ENCODE results near the gene NSUN2. TPM values are rescaled to one million over a fixed set of nuclear protein-coding genes. Genes with fewer than 3 reads are reported as not detected.
A peak's percentile ranks its signal among the peaks of the same experiment; 100 is the strongest.

Gene NSUN2
- total and polyA plus RNA-seq, 2 experiments from 2014 or later = 65.4 to 112 TPM

- ATAC-seq (no peak), DNase-seq (ENCODE audit: low spot score) (no peak)
- peaks cover 2% of the 10 kb centered on the region for H3K27me3 Mint-ChIP-seq (ENCODE audit: insufficient read depth, low read depth, poor library complexity)
- H3K27me3 ChIP-seq (ENCODE audit: insufficient read depth) = no peaks in the 10 kb centered on the region
- peaks cover 16% of the 10 kb centered on the region; the same call in 1 of the 2 replicates for H3K36me3 ChIP-seq (ENCODE audit: insufficient read depth)
- peaks cover 40% of the 10 kb centered on the region for H3K36me3 Mint-ChIP-seq (ENCODE audit: low read depth)
- H3F3A ChIP-seq (replicated peaks; ENCODE audit: low read depth) = no peaks in the 10 kb centered on the region
- H3K27ac ChIP-seq (ENCODE audit: low read depth) = no peak overlapping the region
- peaks cover 4% of the 10 kb centered on the region; the same call in 2 of the 3 replicates for H3K4me1 Mint-ChIP-seq
- no peaks in the 10 kb centered on the region for H3K9me3 Mint-ChIP-seq
- H3K4me3 ChIP-seq = no peak overlapping the region
- H3K4me3 Mint-ChIP-seq = no peak overlapping the region
- no peaks in the 10 kb centered on the region for H3K9me2 ChIP-seq (ENCODE audit: insufficient read depth)
- no peak for TF ChIP-seq ZNF114 (CRISPR knock-in tag; IDR thresholded peaks at IDR 0.05)
- TF ChIP-seq EZH2phosphoT487 (IDR thresholded peaks at IDR 0.05; ENCODE audit: unreplicated experiment) = no peak
- TF ChIP-seq EZH2 (IDR thresholded peaks at IDR 0.05; ENCODE audit: low read depth, unreplicated experiment) = no peak
- no peak for TF ChIP-seq ETS1 (IDR thresholded peaks at IDR 0.05)
- no peak for TF ChIP-seq ZNF331 (CRISPR knock-in tag; IDR thresholded peaks at IDR 0.05; ENCODE audit: low read depth)
- TF ChIP-seq NANOG (IDR thresholded peaks at IDR 0.05; ENCODE audit: borderline replicate concordance) = no peak
- TF ChIP-seq JUNB (IDR thresholded peaks at IDR 0.05; ENCODE audit: unreplicated experiment) = no peak
- TF ChIP-seq CTCF (conservative IDR thresholded peaks at IDR 0.05; ENCODE audit: low read depth in 2 of 2) = no peak
- TF ChIP-seq REST (IDR thresholded peaks at IDR 0.05; ENCODE audit: unreplicated experiment) = no peak
- no peak for TF ChIP-seq ZNF462 (CRISPR knock-in tag; IDR thresholded peaks at IDR 0.05)
- TF ChIP-seq STAT1 (IDR thresholded peaks at IDR 0.05; ENCODE audit: unreplicated experiment) = no peak
- no peak for TF ChIP-seq CREB1 (CRISPR knock-in tag; IDR thresholded peaks at IDR 0.05; ENCODE audit: low read depth)
- TF ChIP-seq POLR2AphosphoS5 (IDR thresholded peaks at IDR 0.05; ENCODE audit: low read depth) = no peak
- no peak overlapping the region for H3K4me2 ChIP-seq
- peak overlapping the region; percentile 77; the same call in 1 of the 2 replicates for H3K27ac Mint-ChIP-seq
- no peak overlapping the region for H2AFZ ChIP-seq
- no peaks in the 10 kb centered on the region for H3K79me2 ChIP-seq (replicated peaks; ENCODE audit: insufficient read depth)
- no peaks in the 10 kb centered on the region for H3K4me1 ChIP-seq (ENCODE audit: insufficient read depth)
- H4K20me1 ChIP-seq (replicated peaks; ENCODE audit: insufficient read depth) = 0 out of 2 replicates have a peak, but pooled peaks cover 10% of the 10 kb centered on the region
These were observed 37.4 kb downstream of the NSUN2 start for GRCh38 chr5:6595405-6595804.
